ENCODE measurements around the gene SAMD11. TPM values are rescaled to one million over a fixed set of nuclear protein-coding genes. Genes with fewer than 3 reads are reported as not detected.
"Not testable (repeated sequence)": the region's sequence is repeated elsewhere in the genome, so short reads cannot be mapped to it uniquely, and the experiment has no call there.

Gene SAMD11, protein sequence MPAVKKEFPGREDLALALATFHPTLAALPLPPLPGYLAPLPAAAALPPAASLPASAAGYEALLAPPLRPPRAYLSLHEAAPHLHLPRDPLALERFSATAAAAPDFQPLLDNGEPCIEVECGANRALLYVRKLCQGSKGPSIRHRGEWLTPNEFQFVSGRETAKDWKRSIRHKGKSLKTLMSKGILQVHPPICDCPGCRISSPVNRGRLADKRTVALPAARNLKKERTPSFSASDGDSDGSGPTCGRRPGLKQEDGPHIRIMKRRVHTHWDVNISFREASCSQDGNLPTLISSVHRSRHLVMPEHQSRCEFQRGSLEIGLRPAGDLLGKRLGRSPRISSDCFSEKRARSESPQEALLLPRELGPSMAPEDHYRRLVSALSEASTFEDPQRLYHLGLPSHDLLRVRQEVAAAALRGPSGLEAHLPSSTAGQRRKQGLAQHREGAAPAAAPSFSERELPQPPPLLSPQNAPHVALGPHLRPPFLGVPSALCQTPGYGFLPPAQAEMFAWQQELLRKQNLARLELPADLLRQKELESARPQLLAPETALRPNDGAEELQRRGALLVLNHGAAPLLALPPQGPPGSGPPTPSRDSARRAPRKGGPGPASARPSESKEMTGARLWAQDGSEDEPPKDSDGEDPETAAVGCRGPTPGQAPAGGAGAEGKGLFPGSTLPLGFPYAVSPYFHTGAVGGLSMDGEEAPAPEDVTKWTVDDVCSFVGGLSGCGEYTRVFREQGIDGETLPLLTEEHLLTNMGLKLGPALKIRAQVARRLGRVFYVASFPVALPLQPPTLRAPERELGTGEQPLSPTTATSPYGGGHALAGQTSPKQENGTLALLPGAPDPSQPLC
- polyA plus RNA-seq (2011; rRNA removed) (13.3 and 22.4 TPM in 2 replicates), polyA plus RNA-seq (2017; fragmentation: RNase III; extraction: RNeasy Plus Mini Kit Qiagen cat#74134 plus additional on column Dnase treatment) (32.9 to 52.8 TPM (median 46.2 TPM) in 3 replicates), polyA minus RNA-seq (2011; rRNA and poly(A)+ RNA removed) (10.7 and 15.8 TPM in 2 replicates)
- 35.9 and 62.6 TPM in 2 replicates for polyA plus RNA-seq (2012; cell fraction: cytosol; rRNA removed)
- polyA plus RNA-seq (2012; cell fraction: nucleus; rRNA removed): 122 and 165 TPM in 2 replicates

DNA sequence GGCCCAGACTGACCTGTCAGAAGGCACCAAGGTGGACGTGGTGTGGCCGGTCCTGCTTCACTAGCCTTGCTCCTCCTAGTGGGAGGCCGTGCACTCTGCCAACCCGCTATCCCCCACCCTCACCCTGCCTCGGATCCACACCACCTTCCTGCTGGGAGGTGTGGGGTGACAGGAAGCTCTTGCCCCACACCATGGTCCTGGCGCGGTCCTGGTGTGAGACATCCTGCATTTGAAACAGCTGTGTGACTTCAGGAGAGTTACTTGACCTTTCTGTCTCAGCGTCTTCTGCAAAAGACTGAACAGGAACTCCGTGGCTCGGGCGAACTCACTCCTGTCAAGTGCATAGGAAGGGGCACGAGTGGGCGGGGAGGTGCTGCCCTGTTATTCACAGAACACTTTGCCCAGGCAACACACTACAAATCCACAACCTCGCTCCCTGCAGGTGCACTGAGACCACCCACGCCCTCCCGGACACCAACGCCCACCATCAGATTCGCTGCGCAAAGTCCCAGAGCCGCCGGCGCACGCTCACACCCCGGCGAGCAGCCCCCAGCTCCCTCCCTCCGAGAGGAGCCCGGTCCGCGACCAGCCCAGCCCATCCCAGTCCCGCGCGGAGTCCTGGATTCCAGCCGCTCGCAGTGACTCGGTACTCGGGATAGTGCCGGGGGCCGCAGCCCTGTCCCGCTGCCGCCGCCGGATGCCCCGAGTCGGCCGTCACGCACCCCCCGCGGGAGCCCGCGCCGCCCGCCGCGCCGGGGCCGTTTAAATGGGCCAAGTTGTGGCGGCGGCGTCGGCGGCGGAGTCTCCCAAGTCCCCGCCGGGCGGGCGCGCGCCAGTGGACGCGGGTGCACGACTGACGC lies at the start of gene SAMD11:
Gene SAMD11, plus strand, starts transcription at position 793 of the 860 bp plus-strand sequence. CDS start 509 bp downstream, outside the sequence.
- H3K4me3 ChIP-seq: peak within 1 kb of the TSS; percentile 84
- TF ChIP-seq, protein P1, sequence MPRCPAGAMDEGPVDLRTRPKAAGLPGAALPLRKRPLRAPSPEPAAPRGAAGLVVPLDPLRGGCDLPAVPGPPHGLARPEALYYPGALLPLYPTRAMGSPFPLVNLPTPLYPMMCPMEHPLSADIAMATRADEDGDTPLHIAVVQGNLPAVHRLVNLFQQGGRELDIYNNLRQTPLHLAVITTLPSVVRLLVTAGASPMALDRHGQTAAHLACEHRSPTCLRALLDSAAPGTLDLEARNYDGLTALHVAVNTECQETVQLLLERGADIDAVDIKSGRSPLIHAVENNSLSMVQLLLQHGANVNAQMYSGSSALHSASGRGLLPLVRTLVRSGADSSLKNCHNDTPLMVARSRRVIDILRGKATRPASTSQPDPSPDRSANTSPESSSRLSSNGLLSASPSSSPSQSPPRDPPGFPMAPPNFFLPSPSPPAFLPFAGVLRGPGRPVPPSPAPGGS (IDR thresholded peaks at IDR 0.05): peak; percentile 54; the same call in 1 of the 3 replicates
- TF ChIP-seq PHF8 (IDR thresholded peaks at IDR 0.05; ENCODE audit: borderline replicate concordance, low read depth): no peak
- TF ChIP-seq HOXB13 (CRISPR knock-in tag; IDR thresholded peaks at IDR 0.05; ENCODE audit: low read depth): no peak
- TF ChIP-seq FOSL2 (IDR thresholded peaks at IDR 0.05): no peak
- no peak for TF ChIP-seq FOSL2 (CRISPR knock-in tag; IDR thresholded peaks at IDR 0.05)
- TF ChIP-seq ZC3H11A (IDR thresholded peaks at IDR 0.05): no peak
- TF ChIP-seq HDAC2 (IDR thresholded peaks at IDR 0.05): no peak
- no peak for TF ChIP-seq HOXB5 (CRISPR knock-in tag; IDR thresholded peaks at IDR 0.05)
- TF ChIP-seq NPAS2 (CRISPR knock-in tag; IDR thresholded peaks at IDR 0.05; ENCODE audit: borderline replicate concordance): no peak
- TF ChIP-seq JUN (IDR thresholded peaks at IDR 0.05): peak in 1 of 2 experiments; percentile 49; a peak in 3 of 5 replicates
- no peak for TF ChIP-seq EHF (CRISPR knock-in tag; IDR thresholded peaks at IDR 0.05)
- TF ChIP-seq CHD4 (IDR thresholded peaks at IDR 0.05; ENCODE audit: borderline replicate concordance): no peak
- TF ChIP-seq CEBPB (IDR thresholded peaks at IDR 0.05): no peak
- TF ChIP-seq, protein P2, sequence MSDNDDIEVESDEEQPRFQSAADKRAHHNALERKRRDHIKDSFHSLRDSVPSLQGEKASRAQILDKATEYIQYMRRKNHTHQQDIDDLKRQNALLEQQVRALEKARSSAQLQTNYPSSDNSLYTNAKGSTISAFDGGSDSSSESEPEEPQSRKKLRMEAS (IDR thresholded peaks at IDR 0.05): peak; percentile 22; the same call in 1 of the 2 replicates
- TF ChIP-seq POLR2A (IDR thresholded peaks at IDR 0.05; ENCODE audit: low read length): peak; percentile 46
- peak; percentile 23 for TF ChIP-seq ZFP36 (IDR thresholded peaks at IDR 0.05; ENCODE audit: borderline replicate concordance, partially characterized antibody)
- TF ChIP-seq CBX8 (IDR thresholded peaks at IDR 0.05): no peak
- TF ChIP-seq CBX2 (IDR thresholded peaks at IDR 0.05; ENCODE audit: borderline replicate concordance, low read depth): no peak
- TF ChIP-seq SMC3 (IDR thresholded peaks at IDR 0.05): 0 out of 3 replicates have a peak, but pooled peaks have one; percentile 7
- no peak for TF ChIP-seq RAD21 (conservative IDR thresholded peaks at IDR 0.05 in 1 of 2, IDR thresholded peaks at IDR 0.05 in 1 of 2)
- TF ChIP-seq TFCP2L1 (CRISPR knock-in tag; IDR thresholded peaks at IDR 0.05): no peak
- no peak for TF ChIP-seq TP53 (CRISPR knock-in tag; IDR thresholded peaks at IDR 0.05)
- TF ChIP-seq NR3C1 (IDR thresholded peaks at IDR 0.05): no peak
- H3K9me3 ChIP-seq: no peaks in the 10 kb centered on the region
- ATAC-seq (peak; percentile 9 to 13; a peak in 3 of 6 replicates), FAIRE-seq (no peak), DNase-seq (ENCODE audit: low read depth in 1 of 2, low spot score in 1 of 2) (peak in 1 of 2 experiments; percentile 83)
- ChIA-PET POLR2A (no interaction called here), CTCF (interaction anchor here (1.0 to 3.7 kb wide), 3 partner anchors 10 to 18 kb away, joined by 4 to 37 read pairs (median 6); no protein-coding TSS in a partner anchor)
- peaks cover 57% of the 10 kb centered on the region for H3K4me1 ChIP-seq
- peak within 1 kb of the TSS; percentile 97 for H3K4me2 ChIP-seq
- 21% methylated on average over 10 of the region's 72 CpGs for WGBS (ENCODE audit: missing lambda C conversion rate)
- H3K27ac ChIP-seq: peak within 1 kb of the TSS; percentile 95 to 97

DNA sequence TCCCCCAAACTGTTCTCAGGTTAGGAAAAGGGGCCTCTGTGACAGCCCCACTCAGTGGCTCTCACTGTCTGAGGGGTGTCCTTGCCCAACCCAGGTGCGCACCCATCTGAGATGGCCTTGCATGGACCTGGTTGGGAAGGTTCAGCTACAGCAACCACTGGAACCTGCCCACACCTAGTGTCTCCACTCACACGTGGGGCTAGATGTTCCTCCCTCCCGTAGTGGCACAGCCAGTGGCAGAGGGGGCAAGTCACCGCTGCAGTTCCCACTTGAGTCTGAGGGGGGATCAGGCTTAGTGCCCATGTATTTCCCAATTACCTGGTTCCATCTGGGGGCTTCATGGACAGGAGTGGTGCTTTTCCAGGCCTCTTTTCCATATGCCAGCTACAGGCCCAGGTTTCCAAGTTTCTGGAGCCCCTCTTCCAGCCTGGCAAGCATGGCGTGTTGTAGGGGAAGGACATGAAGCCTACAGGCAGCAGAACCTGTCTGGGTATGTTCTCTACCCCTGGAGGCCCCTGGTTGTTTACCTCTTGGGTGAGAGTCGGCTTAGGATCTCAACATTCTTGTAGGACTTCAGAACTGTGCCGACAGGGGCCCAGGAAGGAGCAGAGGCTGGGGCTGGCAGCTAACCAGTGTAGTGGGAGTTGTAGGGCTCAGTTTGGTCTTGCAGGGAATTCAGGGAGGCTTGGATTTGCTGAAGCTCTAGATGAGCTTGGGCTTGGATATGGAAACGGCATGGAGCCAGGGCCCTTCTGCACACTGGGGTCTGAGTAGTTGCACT lies 47.1 kb upstream of the SAMD11 start:
- ATAC-seq; POLR2A ChIA-PET; DNase-seq (ENCODE audit: low read depth in 1 of 2, low spot score in 1 of 2); H3K4me1 ChIP-seq; H3K9me3 ChIP-seq; H3K27ac ChIP-seq; H3K4me2 ChIP-seq; H3K4me3 ChIP-seq; FAIRE-seq; CTCF ChIA-PET: not testable (repeated sequence)
- WGBS (ENCODE audit: missing lambda C conversion rate): 72% methylated on average over 7 of the region's 8 CpGs

DNA sequence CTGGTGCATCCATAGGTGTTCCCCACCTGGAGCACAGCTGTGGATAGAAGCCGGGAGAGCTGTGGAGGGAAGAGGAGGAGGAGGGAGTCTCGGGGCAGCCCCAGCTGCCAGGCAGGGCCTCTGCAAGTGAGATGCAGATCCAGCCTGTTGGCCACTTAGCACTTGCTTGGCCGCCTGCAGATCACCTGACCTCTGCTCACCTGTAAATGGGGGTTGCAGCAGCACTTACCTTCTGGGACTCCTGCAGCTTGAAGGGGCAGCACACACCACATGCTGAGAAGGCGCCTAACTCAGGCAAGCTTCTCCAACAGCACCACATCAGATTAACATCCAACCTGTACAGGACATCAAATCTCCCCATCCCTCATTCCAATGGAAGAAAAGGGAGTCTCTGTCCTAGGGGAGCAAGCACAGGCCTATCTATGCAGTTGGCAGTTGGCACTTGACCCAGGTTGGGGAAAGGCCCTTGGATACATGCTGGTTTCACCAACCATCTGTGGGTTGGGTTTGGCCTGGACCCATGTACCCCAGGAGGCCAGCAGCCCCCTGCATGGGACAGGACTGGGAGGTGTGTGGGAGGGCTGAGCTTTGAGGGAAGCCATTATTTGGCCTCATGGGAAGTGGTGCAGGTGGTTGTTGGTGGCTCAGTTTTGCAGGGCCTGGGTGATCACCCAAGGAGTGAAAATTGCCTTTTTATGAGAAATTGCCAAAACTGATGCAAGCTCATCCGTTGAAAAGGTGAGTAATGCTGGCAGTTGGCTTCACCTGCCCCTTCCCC lies 46.3 kb upstream of the SAMD11 start:
- H3K4me3 ChIP-seq; DNase-seq (ENCODE audit: low read depth in 1 of 2, low spot score in 1 of 2); FAIRE-seq; H3K4me2 ChIP-seq; CTCF ChIA-PET; H3K9me3 ChIP-seq; H3K27ac ChIP-seq; ATAC-seq; POLR2A ChIA-PET; H3K4me1 ChIP-seq: not testable (repeated sequence)
- 52% methylated on average over 4 of the region's 5 CpGs for WGBS (ENCODE audit: missing lambda C conversion rate)
